Sciatic nerve (tissue), 2 donors: ENCODE measurements around the gene HPGDS. TPM values are rescaled to one million over a fixed set of nuclear protein-coding genes. Genes with fewer than 3 reads are reported as not detected.
"Not testable (repeated sequence)": the region's sequence is repeated elsewhere in the genome, so short reads cannot be mapped to it uniquely, and the experiment has no call there.

Experiments
- ATAC-seq: fragments of 200-7000 bp; cut with Tn5 transposase; one replicate; pipeline ENCODE4 v1.9.1; 2020; ENCODE audit warnings: mild to moderate bottlenecking, moderate library complexity
- DNase-seq: peaks from one replicate; pipeline ENCODE4 v3.0.0-alpha.2; 2020; ENCODE audit warnings: low spot score
- intact Hi-C: fragments of 100-400 bp; cut with DNase I; formaldehyde crosslinking; loops from one replicate; pipeline ENCODE4 v1.14.2; 2022
- total RNA-seq: library from RNA; stranded (reverse); fragmentation: NEBNext Ultra II Directional; extraction: Animal tissue kit (Norgen Biotek cat#: 25700); gene quantifications from one replicate; pipeline ENCODE4 v1.2.1, GENCODE V29; 2021
- donor health status: DM: no; HTN: no; CAD: no.
- donor health status: DM: no; HTN: no; CAD: no.

The HPGDS gene
- total RNA-seq, 1 donor from 2014 or later, result 4.7 TPM

DNA sequence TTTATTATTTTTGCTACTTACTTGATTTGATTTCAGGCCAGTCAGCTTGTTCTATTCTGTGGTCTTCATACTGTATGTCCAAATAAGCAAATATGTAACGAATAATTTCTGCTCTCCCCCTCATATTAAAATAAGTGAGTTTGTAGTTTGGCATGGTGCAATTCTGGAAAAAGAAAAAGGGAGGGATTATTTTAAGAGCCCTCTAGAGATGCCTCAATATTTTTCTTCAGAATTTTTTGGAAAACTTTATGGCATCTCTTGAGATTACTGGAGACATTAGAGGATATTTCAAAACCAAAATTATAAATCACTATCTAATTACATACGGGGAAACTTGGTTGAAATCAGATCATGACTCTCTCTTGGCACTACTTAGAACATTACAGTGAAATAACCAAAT, 8.2 kb downstream of the HPGDS start:
- ATAC-seq, result peak; percentile 82
- DNase-seq, result no peak
- intact Hi-C loops, result no loop called here

DNA sequence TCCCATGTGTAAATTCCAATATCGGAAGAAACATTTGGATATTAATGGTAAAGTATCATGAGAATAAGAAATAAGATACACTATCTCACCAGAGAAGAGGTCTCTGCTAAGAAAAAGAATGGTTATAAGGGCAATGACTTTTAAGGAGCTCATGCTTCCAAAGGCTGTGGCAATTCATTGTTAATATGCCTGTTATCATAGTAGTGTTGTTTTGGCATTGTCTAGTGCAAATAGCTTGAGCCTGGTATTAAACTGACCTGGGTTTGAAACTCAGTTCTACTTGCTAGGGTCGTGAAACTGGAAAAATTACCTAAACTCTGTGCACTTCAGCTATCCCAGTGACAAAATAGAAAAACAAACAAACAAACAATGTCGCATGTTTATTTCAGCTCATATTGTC, 8.8 kb downstream of the HPGDS start:
- intact Hi-C loops, result no loop called here
- ATAC-seq, result peak; percentile 63
- no peak for DNase-seq

DNA sequence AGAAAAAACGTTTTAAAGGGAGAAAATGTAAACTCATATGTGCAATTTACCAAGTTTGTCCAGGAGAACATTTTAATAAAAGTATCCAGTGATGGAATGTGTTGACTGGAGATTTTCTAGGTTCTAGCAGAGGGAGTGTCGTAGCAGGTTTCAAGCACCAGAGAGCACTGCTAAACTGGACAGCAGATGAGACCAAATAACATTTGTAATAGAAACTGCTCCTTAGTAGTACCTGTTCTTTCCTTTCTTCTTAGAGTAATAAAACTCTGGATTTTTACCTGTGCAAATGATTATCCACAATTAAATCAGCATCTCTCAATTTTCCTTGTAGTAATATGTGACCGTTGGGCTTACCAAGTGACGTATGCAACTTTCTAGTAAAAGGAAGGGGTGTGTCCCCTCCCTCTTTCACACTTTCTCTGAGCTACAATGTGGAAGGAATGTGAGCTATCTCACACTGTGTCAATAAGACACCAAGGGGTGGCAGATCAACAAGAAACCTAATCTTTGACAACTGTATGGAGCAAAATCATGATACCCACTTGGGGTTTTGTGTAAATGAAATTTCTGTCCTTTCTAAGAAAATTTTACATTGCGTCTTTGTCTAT, 9.5 kb downstream of the HPGDS start:
- DNase-seq (no peak), ATAC-seq (peak; percentile 53)
- intact Hi-C loops, result no loop called here

DNA sequence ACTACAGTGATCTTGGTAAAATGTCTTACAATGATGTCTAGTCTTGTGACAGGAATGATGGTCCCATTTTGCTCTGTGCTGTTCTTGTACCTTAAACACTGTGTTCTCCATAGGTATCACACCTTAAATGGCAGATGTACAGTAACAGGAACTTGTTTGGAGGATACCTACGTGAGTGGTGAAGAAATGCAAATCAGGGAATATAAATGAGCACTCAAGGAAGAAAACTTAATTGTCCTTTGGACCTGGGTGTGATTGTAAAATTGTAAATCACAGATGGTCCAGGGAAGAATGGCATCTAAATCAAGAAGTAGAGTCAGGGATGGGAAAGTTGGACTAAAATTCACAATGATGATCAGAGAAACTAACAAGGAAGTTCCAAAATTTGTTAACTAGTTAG, 12.7 kb downstream of the HPGDS start:
- ATAC-seq (no peak), DNase-seq (no peak)
- intact Hi-C loops, result no loop called here

DNA sequence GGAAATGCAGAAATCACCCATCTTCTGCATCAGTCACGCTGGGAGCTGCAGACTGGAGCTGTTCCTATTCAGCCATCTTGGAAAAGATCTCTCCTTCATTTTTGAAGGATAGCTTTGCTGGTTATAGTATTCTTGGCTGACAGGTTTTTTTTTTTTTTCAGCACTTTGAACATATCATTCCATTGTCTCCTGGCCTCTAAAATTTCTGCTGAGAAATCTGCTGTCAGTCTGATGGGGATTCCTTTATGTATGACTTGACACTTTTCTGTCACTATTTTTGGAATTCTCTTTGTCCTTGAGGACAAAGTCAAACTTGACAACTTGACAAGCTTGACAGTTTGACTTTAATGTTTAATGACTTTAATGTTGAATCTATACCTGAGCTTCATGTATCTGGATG, 16.8 kb downstream of the HPGDS start:
- ATAC-seq (no peak), DNase-seq (no peak)
- intact Hi-C loops, result no loop called here

DNA sequence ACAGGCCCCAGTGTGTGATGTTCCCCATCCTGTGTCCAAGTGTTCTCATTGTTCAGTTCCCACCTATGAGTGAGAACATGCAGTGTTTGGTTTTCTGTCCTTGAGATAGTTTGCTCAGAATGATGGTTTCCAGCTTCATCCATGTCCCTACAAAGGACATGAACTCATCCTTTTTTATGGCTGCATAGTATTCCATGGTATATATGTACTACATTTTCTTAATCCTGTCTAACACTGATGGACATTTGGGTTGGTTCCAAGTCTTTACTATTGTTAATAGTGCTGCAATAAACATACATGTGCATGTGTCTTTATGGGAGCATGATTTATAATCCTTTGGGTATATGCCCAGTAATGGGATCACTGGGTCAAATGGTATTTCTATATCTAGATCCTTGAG, 22.7 kb downstream of the HPGDS start:
- DNase-seq, intact Hi-C loops, ATAC-seq: not testable (repeated sequence)

DNA sequence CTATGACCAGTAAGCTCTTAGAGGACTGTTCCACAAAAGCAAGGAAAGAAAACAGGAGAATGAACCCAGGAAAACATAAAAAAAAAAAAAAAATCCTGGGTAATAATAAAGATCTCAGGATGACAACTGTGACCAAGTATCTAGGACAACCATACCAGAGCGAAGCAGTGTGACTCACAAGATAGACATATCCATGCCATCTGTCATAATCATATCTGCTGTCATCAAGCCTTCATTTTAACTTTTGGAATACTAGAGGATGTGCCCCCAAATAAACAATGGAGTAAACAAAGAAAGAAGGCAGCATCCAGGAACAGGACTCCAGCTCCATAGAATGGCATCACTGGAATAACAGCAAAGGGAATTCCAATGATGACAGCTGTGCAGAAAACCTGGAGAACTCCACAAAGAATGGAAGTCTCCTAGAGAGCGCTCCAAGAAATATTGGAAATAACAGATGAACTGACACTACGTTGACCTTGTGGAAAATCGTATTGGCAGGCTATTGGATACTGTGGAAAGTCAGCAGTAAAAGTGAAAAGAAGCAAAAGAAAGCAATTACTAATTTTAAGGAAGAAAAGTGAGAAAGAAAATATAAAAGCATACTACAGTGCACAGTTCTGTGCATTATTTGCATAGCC, 35.3 kb downstream of the HPGDS start:
- peak; percentile 32 for ATAC-seq
- DNase-seq, result no peak
- intact Hi-C loops, result no loop called here

DNA sequence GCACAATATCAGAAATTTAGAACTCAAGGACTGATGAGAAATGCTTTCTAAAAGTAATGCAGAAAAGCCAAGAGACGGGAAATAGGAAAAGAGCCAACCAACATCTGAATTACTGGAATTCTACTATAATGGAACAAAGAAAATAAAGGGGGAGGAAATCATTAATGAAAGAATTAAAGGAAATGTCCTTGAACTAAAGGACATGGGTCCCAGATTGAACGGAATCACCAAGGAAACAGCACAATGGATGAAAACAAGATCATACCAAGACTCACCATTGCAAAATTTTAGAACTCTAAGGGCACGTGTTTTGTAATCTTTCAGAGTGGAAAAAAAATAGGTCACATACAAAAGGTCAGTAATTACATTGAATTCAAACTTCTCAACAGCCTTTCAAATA, 35.9 kb downstream of the HPGDS start:
- intact Hi-C loops, result no loop called here
- peak; percentile 68 for ATAC-seq
- no peak for DNase-seq

DNA sequence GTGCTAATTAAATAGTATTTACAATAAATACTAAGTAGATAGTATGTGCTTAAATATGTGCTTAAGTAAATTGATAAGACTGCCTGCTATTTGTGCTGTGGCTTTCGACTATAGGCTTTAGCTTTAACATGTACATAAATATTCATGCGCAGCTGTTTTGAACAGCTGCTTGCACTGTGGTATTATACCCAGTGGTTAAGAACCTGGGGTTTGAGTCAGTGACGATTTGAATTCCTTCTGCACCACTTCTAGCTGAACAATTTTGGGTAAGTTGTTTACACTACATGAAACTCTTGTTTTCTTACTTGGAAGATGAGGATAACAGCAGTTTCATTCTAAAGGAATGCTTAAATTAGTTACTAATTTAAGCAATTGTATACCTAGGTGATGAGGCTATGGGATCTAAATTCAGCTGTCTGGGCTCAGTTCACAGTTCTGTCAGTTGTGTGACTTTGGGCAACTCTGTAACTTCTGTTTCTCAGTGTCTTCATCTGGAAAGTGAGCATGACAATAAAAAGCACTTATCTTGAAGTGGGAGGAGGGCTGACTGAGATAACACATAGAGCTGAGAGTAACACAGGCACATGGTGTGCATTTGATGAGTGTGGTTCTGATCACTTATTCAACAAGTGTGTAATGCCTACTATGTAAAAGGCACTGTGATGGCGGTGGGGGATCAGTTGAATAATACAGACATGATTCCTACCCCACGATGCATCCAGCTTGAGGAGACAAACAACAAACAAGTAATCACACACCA, 37.0 kb downstream of the HPGDS start:
- no peak for ATAC-seq
- intact Hi-C loops, result no loop called here
- DNase-seq, result no peak

DNA sequence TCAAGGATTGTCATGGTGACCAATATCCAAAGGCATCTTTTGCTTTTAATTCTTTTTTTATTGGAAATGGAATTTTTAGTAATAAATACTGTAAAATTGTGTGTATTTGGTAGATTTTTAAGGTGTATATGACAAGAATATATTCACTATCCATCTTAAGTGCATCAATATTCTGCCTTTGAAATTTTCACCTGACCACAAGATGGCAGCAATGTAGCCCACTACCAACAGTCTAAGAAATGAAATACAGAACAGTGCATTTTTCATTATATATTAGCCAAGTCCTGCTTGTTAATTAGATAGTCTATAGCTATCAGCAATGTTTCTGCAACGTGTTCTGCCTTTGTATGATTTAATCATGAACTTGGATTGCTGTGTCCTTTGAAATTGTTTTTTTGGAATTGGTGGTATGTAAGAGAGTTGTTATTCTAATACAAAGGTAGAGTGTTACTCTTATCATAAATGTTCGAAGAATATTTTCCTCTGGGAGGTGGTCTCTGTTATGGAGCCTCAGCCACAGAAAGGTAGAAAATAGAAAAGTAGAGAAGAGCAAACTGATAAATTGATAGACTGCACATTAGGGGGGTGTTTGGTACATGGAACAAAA, 38.2 kb downstream of the HPGDS start:
- DNase-seq, result no peak
- intact Hi-C loops, result loop anchor here (5.0 kb wide), 1 partner anchor 1247 kb away; no protein-coding TSS in a partner anchor
- no peak for ATAC-seq

DNA sequence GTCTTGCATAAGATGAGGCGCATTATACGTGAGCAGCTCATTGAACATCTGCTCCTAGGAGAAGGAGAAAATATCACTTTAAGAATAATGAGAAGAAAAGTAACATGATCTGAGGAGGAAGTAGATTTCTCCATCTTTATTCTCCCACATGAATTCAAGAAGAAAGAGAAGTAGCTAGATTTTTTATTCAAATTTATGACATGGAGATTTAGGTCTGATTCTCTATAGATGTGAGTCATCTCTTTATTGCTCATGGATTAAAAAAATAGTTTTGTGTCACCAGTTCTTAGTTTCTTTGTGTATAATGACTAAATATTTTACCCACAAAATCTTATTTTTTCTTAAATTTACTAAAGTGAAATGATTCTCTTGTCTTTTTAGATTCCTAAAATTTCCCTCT, 40.4 kb downstream of the HPGDS start:
- DNase-seq, result no peak
- intact Hi-C loops, result loop anchor here (5.0 kb wide), 1 partner anchor 1245 kb away; no protein-coding TSS in a partner anchor
- ATAC-seq, result no peak

DNA sequence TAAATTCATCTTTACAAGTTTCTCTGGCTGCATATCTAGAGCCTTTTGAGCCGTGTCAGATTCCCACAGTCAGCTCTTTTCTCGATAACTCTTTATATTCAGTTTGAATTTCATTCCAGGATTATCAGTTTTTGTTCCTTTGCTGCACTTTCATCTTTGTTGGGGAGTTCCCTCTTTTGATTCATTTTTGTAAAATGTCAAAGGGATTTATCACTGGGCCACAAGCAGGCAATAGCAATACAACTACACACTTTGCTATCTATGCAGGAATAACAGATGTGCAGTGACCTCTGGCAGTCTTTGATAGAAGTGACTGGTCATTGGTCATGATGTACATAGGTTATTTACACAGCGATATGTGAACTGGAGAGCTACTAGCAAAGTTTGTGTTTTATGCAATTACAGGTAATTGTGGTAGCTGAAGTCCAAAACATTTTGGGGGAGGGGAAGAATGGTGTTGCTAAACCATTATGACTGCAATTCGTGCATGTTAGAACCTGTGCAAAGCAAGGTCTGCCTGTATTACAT, 43.8 kb downstream of the HPGDS start:
- intact Hi-C loops, result no loop called here
- ATAC-seq (no peak), DNase-seq (no peak)

DNA sequence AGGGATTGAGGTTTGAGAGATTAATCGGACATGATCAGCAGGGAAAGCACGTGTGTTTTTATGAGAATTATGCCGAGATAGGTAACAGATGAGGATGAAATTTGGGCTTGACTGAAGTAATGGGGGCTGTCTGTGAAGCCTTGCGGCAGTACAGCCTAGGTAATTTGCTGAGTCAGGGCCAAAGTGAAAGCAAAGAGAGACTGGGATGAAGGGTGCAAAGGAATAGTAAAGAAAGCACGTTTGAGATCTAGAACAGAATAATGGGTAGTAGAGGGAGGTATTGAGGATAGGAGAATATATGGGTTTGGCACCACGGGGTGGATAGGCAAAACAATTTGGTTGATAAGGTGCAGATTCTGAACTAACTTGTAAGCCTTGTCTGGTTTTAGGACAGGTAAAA, 47.2 kb downstream of the HPGDS start:
- ATAC-seq, intact Hi-C loops, DNase-seq: not testable (repeated sequence)

DNA sequence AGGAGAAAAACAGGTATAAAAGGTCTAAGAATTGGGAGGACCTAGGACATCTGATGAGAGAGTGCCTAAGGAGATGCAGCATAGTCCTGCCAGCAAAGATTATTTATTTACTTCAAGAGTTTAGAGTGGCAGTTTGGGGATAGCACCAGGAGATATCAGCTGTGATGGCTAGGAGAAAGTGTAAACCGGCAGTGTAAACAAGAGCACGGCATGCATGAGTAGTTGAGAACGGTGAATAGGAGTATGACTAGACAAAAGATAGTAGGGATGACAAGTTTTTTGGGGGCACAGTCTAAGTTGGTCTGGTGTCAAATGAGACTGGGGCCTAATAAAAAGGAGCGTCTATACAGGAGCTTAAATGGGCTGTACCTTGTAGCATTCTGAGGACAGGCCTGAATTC, 48.7 kb downstream of the HPGDS start:
- intact Hi-C loops, DNase-seq, ATAC-seq: not testable (repeated sequence)

DNA sequence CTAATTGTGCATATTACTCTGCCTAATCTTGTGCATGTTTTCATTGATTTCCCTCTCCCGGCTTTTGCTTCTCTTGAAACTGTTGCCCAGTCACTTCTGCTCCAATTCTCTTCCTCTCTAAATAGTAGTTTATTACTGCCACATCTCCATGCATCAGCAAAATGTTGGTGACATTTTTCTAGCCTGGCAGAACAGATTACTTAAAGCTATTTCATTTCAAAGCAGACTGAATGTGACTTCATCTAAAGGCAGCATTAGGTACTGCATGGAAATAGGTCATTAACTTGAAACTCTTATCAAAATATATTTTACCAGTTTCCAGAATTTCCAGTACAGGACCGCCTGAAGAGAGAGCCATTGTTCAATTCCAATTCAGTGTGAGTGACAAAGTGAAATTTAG, 52.4 kb downstream of the HPGDS start:
- DNase-seq (no peak), ATAC-seq (no peak)
- intact Hi-C loops, result no loop called here

DNA sequence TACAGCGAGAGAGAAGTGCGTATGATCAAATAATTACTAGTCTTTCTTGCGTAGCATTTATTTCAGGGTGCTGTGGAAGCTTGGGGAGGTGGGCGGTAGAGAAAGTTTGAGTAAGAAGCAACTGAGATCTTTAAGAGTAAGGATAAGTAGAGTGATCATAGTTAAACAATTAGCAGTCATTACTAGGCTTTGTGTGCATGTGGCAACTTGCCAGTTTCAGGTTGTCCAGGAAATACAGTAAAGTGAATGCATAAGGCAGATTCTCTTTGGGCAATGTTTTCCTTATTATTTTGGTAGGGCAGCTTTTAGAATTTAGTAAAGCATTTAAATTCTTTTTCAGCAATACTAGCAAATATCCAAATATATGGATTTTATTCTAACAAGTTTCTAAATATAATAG, 57.0 kb downstream of the HPGDS start:
- DNase-seq (no peak), ATAC-seq (no peak)
- intact Hi-C loops, result no loop called here

DNA sequence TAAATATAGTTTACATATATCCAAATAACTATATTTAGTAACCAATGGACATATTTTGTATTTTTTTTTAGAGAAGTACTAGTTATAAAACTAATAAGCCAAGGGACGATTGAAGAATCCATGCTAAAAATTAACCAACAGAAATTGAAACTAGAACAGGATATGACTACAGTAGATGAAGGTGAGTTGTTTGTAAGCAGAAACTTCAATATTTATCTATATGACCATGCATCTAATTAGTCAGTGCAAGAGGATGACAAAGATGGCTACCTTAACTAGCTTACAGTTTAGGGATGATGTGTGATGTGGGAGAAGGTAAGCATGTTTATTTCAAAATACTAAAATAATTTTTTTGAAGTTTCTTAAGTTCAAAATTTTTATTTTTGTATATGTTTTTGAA, 57.7 kb downstream of the HPGDS start:
- no peak for ATAC-seq
- no peak for DNase-seq
- intact Hi-C loops, result no loop called here

DNA sequence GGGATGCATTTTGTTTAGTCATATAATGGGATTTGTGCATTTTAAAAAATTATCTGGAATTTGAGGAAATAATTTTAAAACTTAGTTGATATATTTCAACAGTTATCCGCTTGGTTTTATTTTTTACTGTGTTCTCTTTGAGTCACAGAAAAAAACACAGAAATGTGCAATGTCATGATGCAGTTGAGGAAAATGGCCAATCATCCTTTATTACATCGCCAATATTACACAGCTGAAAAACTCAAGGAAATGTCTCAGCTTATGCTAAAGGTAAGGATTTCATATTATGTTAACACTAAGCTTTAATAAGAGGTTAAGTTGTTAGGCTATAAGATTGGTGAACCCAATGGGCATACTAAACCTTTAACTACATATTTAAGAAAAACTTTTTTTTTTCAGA, 63.9 kb downstream of the HPGDS start:
- DNase-seq (no peak), ATAC-seq (no peak)
- intact Hi-C loops, result no loop called here

DNA sequence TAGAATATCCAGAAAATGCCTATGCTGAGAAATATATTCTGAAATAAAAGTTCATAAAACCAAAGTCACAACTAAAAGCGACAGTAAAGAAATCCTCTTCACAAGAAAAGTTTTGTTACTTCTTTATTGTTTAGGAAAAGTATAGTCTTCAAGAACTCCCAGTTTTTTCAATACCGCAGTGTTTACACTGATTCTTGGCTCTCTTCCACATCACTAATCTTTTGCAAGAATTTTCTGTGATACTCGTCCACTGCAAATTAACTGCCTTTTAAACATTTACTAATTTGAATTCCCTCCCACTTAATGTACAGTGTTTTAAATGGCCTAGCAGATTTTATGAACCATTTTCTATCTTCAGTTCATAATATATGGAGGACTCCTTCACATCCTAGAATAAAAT, 65.1 kb downstream of the HPGDS start:
- intact Hi-C loops, result no loop called here
- ATAC-seq (no peak), DNase-seq (no peak)

DNA sequence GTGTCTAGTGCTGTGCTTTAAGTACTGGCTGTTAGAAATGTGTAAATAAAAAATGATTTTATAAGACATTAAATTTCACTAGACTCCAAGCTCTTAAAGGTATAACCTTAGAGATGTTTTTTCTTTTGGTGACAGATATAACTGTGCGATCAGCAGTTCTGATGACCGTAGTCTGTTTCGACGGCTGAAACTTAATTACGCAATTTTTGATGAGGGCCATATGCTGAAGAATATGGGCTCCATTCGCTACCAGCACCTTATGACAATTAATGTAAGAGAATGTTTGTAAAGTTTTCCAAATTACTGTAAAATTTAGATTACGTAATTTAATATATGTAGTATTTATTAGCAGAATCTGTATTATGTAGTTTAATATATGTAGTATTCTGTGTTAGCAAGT, 66.4 kb downstream of the HPGDS start:
- DNase-seq, result no peak
- intact Hi-C loops, result no loop called here
- ATAC-seq, result no peak
